M059J (cell line): ENCODE measurements around the gene NCAM2. TPM values are rescaled to one million over a fixed set of nuclear protein-coding genes. Genes with fewer than 3 reads are reported as not detected.

Experiments
- DNase-seq: peaks from one replicate; pipeline ENCODE4 v3.0.0-alpha.2; 2012; ENCODE audit warnings: low read depth
- total RNA-seq: library from RNA; depleted of rRNA; stranded (reverse); fragments of >200 nt; shearing (Covaris generic); gene quantifications from 2 replicates; pipeline ENCODE4 v1.2.3, GENCODE V29; 2014

Gene NCAM2
- total RNA-seq, 1 experiment from 2014 or later, result 2.4 TPM

DNA sequence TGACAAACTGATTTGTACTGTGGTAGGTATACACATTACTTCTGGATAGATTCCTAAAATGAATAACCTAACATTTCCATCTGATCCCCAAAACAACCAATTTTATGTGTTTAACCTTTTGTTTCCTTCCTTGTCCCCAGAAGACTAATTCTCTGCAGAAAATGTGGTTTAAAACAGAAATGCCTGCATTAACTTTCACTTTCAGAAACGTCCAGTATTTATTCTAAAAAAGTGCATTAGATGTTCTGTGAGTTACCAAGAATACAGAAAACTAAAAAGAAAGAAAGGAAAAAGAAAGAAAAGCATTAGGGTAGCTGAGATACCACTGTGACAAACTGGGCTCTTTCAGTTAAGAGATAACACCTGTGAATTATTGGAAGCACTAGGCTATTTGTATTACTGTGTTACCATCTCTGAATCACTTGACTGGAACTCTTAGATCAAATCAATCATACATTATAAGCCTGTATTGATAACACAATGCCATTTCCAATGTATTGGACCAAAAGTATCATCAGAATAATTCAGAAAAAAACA, 177.7 kb downstream of the NCAM2 start:
- DNase-seq, result no peak

DNA sequence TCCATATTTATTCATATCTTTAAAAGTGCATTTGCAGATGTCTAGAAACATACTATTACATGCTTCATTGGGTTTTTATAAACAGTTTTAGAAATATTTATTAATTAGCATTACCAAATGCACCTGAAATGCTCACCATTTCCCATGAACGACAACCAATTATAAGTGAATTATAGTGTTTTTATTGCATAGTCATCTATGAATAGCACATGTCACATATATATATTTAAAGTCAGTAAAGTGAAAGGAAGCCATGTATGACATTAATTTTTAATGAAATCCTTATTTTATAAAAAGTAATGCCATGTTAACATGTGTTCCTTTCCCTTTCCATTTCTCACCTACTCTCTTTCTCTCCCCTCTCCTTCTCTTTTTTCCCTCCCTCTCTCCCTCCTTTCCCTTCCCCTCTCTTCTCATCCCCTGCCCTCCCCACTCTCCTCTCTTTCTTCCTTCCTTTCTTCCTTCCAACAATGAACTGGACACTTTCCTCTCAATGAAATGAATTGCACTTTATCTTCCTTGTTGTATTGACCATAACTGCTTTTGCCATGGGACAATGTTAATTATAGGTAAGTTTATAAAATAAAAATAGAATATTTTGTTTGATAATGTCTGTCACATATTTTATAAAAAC, 179.3 kb downstream of the NCAM2 start:
- DNase-seq, result no peak

DNA sequence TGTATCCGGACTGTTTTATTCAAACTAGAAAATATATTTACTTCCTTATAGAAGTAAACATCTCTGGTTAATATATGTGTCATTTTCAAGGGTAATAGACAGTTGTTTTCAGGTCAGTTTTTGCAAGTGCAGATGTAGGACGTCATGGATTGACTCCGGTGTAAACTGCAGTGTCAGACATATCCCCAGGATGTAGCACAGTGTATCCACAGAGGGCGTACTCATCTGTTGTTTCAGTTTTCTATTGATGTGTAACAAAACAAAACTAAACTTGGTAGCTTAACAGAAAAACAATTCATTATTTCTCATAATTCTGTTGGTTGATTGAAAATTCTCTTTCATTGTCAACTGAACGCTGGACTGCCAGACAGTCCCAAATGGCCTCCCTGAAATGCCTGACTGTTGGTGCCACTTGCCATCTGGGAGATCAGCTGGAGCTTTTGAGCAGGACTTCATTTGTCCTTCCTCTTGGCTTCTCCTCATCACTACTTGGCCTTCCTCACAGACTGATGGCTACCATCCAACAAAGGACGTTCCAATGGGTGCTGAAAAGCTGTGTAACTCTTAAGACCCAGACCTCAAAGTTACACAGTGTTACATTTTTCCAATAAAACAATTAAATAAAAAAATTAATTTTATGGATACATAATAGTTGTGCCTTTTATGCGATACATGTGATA, 181.6 kb downstream of the NCAM2 start:
- no peak for DNase-seq

DNA sequence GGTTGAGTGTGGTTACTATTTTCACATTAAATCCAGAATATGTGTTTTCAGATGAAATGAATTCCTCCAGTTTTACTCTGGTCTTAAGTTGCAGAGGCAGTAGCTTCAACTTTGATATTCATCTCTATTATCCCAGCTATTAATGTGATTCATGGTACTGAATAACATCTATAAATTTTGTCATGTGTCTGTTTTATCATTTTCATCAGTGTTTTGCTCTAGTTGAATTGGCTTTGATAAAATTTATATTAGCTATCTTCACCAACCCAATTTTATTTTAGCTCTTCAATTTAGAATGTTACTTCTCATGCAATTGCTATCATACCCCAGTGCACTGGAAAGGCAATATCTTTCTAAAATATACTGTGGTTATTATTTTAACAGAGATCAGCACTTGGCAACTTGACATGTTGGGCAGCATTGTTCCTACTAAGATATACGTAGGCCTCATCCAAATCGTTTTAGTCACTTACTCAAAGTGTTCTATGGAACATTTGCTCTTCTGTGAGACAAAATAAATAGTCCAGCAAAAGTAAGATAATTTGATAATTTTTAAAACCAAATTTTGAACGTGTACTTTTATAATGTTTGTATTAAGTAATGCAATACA, 184.3 kb downstream of the NCAM2 start:
- peak; percentile 15 for DNase-seq

DNA sequence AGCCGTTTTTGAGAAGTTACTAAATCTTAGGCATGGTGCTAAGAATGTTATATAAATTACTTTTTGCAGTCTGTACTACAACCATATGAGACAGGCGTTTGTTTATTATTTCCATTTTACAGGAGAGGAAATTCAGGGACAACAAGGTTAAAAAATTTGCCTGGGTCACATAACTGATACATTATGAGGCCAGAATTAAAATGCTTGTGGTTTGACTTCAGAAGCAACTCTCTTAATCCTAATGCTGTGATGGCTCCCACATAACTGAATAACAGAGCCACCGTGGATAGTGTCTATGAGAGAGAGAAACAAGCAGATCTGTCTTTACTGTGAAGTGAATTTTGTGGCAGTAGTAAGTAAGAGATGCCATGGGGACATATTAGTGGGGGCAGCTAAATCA, 184.9 kb downstream of the NCAM2 start:
- DNase-seq, result peak; percentile 44

DNA sequence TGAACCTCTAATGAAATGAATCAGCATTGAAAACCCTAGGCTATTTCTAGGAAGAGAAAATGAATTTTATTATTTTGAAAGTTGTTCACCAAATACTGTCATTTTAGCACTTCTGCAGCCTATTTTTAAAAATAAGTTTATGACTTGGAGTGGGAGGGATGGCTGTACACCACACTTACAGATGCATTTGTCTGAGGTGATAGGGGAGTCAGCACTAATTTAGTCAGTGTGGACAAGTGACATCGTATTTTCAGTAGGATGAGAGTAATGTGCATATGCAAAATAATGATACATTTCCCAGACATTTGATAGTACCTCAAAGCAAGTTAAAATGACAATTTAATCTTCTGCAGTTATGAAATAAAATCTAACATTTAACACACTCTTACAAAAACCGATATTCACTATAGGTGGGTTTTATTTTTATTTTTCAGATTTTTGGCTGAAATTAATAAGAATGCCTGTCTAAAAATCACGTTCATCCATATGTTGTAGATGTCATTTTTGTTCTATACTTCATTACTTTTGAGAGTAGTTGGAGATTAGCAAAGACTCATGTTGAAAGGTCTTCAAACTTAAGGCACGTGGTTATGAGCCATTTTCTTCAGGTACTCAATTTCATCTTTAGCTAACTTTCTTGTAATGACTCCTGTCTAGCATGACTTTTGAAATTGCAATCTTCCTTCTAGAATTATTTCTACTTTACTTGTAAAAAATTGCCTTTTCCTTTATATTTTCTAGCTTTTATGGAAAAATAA, 186.7 kb downstream of the NCAM2 start:
- no peak for DNase-seq

DNA sequence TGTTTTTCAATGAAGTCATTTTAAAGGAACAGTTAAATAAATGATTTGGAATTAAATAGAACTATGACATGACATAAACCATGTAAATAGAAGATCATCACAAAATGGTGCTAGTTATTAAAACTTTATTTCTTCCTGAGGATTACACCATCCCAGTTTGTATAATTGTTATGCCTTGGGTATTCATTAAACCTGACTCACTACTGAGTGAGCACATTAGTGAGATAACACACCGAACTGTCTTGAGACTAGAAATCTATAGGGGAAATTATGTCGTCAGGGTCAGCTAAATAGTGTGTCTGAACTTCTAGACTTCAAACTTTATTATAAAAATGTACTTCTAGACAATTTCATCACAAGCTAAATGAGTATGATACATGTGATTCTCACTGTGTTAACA, 189.4 kb downstream of the NCAM2 start:
- no peak for DNase-seq

DNA sequence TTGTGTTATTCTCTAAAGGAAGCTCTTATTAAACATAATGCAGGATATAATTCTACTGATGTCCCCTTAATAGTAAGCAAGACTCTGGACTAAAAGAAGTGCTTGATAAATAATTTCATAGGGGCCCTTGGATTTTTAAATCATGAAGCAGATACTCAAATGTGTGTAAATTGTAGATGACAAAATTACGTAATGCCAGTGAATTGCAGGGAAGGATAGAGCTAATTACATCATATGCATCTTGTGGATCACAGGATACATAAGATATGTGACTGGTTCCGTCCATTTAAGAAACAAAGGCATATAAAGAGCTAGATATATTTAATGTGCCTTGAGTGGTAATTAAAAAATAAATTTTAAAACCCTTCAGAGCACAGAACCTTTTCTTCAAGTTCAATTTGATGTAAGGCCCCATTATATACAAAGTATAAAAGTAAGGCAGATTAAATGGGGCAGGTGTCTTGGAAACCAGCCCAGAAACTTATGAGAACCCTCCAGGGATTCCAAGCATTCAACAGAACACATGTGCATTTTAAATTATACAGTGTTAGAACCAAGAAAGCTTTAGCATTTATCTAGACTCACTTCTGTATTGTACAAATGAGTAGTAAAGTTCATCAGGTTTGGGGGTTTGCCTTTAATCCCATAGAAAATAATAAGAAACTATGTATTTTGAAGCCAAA, 190.4 kb downstream of the NCAM2 start:
- DNase-seq, result no peak

DNA sequence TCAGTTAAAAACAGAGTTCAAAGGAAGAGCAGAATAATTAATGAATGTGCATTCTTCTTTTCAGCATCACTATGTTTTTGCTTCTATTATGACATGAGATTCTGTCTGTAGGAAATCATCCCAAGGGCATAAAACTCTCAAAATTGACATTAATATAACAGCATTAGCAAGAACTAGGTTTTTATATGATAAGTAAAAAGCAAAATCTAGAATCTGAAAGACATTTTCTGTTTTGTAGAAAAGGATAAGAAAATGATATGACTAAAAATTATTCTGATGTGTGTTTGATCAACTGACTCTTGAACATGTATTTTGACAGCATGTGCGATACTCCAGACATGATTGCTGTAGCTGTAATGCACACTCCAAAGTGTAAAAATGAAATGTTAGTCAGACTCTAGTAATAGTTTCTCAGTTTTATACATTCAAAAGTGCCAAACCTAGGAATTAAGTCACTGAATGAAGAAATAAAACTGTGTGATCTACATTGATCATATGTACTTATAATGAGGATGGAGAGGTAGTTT, 197.3 kb downstream of the NCAM2 start:
- no peak for DNase-seq

DNA sequence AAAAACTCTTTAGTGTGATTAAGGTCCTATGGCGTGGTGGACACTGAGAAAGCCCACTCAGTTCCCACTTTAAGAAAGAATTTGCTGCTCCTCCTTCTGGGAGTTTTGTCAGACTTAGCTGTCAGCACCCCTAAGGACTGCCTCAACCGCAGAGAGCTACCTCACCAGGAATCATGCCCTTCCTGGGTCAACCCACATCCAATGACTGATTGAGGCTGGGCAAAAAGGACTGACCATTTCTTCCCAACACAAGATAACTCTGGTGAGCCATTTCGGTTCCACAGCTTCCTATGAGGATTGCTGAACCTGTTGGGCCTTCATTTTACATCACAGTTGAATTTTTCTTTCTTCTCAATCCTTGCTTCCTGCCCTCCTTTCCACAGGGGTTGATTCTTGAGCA, 197.9 kb downstream of the NCAM2 start:
- peak; percentile 73 for DNase-seq

DNA sequence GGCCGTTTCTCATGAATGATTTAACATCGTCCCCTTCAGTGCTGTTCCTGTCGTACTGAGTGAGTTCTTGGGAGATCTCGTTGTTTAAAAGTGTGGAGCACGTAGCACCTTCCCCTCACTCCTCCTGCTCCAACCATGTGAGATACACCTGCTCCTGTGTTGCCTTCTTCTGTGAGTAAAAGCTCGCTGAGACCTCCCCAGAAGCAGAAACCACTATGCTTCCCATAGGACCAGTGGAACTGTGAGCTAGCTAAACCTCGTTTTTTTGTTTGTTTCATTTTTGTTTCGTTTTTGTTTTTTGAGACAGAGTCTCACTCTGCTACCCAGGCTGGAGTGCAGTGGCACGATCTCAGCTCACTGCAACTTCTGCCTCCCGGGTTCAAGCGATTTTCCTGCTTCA, 198.6 kb downstream of the NCAM2 start:
- no peak for DNase-seq

DNA sequence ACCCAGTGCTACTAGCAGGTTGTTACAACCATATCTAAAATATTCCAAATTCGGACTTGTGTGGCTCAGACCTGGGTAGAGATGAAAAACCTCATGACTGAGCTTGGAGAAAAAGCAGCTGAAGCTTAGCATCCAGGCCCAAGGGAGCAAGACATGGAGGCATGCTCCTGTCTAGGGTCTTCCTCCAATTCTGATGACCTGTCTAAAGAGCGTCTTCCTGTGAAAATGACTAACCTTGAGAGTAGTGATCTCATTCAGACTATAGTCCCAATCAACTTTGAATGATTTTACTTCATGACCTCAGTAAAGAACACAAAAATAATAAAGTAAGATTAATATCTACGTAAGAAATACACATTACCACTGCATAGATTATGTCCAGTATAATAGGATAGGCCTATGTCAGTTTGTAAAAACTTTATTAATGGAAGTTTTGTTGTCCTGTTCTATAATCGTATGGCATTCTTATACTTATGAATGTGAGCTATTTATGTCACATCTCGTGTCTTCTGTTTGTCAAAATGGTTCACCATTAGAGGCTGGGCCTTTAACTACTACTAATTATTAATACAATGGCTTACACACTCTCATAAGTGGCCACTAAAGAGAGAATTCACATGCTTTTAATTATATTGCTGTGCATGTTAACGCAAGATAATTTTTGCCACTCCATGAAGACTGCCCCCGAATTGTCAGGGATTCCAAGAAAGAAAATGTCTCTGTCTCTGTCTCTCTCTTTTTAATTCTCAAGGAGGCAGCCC, 201.3 kb downstream of the NCAM2 start:
- DNase-seq, result no peak

DNA sequence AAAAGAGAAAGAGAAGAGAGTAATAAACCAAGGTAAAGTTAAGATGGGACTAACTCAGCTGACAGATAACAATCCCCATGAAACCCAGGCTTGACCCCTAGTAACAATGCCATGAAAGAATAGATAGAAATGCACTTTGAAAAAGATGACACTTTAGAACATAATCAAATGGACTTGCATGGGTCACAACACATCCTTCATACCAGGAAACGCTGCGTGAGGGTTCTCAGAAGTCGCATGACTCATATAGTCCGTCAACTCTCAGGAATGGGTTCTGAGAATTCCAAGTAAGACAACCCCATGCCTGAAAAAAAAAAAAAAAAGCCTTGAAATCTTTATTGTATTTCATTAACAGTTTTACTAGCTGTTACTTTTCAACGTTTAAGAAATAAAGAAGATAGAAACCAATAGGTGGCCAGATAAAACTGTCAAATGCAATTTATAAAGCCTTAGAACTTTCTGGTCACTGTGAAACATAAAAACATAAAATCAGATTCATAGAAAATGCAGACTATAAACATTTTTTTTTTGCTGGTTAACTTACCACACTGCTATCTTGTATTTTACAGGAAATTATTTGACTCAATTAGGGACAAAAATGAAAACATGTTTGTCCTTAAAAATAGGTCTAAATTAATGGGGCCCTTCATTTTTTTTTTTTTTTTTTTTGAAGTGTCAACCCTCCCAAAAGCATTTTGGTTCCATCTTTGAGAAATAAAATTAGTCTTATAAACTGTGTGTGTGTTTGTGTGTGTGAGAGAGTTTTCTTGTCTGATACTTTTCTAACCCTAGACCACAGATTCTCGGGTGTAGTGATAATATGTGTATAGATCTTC, 202.1 kb downstream of the NCAM2 start:
- peak; percentile 98 for DNase-seq

DNA sequence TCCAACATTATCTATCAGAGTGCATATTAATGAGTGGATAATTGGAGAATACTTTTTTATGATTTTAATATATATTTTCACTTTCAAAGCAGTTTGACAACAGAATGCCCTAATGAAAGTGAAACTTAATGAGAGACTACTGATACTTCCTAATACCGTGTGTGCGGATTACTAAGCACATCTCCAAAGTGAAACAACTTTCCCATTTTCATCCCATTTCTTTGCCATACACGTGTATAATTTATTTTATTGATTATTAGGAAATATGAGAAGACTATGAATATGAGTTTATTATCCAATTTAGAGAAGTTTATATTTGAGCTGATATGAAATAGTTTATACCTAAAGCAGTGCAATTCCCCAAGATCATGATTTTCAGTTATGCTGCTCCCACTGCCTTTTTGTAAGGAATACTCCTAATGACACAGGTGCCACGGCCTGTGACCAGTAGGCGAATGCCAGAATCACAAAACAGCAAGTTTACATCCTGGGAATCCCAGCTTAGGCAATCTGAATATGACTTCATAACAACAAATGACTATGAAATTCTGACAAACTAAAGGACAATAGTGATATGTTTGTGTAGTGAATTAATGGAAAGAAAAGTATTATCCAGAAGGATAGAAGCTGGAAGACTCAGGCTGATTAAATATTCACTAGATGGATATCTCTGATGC, 202.9 kb downstream of the NCAM2 start:
- DNase-seq, result peak; percentile 41

DNA sequence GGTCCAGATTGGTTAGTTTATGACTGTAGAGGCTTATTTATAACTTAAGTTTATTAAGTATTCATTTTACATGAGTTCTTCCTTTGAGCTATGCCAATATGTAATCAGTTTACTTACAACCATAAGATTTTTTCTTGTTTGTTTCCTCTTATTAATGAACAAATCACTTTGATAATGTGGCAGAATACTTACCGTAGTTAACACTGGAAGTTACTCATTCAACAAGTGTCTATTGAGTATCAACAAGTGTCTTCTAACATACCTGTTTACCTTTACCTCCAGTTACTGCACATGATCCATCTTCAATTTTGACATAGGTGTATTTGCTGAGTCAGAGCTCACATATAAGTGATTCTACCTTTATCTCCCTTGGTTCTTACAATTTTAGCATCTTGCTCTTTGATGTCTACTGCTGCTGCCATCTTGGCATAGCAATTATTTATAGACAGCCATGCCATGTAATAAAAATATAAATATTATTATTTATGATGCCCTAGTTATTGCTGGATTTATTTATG, 205.7 kb downstream of the NCAM2 start:
- DNase-seq, result no peak

DNA sequence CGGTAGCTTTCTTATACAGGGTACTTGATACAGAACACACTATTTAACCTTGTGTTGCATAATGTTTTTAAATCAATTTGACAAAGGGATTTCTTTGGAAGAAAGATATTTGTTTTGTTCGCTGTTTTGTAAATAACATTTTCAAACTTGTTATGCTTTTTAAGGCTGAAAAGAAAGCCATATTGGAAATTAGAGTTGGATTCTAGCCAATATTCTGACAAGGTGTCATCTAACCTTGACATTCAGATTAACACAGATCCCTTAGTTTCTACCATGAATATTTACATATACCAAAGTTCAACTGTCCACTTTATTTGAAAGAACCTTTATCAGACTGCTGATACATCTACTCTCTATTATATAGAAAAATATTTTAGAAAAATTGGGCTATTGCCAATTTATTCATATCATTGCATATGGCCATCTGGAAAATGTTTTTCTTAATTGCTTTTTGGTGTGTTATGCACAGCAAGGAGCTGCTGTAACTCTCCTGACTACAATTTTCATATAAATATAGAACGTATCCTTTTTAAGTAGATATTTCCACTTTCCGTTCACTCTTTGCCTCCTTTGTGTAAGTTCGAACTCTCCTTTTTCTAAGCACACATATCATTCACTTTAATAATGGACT, 206.3 kb downstream of the NCAM2 start:
- DNase-seq, result no peak

DNA sequence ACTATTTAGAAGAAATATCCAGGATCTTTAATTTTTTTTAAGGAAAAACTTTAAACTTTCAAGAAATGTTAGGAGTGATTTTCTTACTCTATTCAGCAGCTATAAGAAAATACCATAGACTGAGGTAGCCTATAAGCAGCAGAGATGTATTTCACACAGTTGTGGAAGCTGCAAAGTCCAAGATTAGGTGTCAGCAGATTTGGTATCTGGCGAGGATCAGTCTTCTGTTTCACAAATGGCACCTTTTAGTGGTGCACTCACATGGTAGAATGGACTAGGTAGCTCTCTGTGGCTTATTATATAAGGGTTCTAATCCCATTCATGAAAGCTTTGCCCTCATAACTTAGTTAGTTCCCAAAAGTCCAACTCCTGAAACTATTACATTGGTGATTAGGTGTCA, 207.4 kb downstream of the NCAM2 start:
- no peak for DNase-seq

DNA sequence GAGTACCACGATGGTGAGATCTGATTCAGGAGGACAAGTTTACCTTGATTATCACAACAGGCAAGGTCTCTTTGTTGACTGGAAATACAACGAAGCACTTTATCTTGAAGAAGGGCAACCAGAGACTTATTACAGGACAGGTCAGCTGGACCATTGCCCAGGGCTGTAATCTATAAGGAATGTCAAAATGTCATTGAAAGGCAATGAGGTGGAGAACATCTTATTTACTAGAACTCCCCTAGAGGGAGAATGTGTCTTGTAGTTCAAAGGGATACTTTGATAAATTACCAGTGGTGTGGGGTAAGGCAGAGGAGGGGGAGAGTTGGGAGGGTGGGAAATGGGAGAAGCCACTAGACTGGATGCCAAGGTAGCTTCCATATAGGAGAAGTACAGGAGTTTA, 212.3 kb downstream of the NCAM2 start:
- DNase-seq, result peak; percentile 33

DNA sequence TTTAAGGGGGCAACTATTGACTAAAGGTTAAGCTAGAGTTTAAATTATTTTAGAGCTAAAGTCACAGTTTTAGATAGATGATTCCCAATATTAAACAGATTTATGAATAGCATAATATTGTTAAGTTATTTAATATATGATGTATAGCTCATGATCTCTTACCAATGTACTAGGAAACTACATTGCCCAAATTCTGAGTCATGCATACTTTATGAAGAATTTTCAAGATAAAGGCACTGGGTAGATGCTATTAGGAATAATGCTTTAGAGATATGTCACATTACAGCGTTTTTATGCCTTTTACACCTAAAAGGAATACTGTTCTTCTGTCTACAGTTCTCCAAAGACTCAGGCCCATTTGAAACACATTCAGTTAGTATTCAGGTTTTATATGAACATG, 215.1 kb downstream of the NCAM2 start:
- no peak for DNase-seq
